Choroid plexus epithelial cell (primary cell): ENCODE data around the gene BAZ2B.

ENCODE experiments used
- DNase-seq: peaks from one replicate; pipeline ENCODE4 v3.0.0-alpha.2; 2010; ENCODE audit warnings: low read depth
- H3K4me3 ChIP-seq: 2 replicates; pipeline ENCODE4 v1.5.1; 2011; ENCODE audit warnings: low read depth, mild to moderate bottlenecking, control low read depth, low read length, moderate library complexity
- TF ChIP-seq, protein P1 (sequence below): conservative IDR thresholded peaks from 2 replicates; pipeline ENCODE4 v1.5.1; 2011; ENCODE audit warnings: low read depth, mild to moderate bottlenecking, control low read depth, inconsistent platforms, low read length, moderate library complexity

The BAZ2B gene

DNA sequence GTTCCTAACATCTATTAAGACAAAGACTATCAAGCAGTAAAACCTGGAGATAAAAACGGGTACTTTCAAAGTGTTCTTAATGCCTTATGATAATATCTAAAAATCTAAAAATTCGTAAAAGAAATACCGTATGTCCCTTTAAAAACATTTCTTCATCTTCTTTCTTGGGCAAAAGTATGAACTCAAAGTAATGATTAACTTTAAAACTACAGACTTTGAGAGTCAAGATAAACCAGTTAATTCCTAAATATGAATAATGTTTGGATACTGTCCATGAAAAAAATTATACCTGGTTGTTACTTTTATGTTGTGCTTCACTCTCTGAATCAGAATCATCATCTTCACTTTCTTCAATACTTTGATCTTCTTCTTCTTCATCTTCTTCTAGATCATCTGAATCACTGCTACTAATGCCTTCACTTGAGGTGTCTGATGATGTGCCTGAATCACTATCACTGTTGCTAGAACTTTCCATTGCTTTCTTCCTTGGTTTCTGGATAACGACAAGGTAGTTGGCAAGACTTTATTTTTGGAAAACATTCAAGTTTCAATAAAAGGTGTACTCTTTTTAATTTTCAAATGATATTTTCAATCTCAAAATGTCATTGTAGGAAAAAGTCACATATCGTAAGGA is 177.5 kb downstream of the BAZ2B start:
- DNase-seq: no peak
- TF ChIP-seq, protein P1, sequence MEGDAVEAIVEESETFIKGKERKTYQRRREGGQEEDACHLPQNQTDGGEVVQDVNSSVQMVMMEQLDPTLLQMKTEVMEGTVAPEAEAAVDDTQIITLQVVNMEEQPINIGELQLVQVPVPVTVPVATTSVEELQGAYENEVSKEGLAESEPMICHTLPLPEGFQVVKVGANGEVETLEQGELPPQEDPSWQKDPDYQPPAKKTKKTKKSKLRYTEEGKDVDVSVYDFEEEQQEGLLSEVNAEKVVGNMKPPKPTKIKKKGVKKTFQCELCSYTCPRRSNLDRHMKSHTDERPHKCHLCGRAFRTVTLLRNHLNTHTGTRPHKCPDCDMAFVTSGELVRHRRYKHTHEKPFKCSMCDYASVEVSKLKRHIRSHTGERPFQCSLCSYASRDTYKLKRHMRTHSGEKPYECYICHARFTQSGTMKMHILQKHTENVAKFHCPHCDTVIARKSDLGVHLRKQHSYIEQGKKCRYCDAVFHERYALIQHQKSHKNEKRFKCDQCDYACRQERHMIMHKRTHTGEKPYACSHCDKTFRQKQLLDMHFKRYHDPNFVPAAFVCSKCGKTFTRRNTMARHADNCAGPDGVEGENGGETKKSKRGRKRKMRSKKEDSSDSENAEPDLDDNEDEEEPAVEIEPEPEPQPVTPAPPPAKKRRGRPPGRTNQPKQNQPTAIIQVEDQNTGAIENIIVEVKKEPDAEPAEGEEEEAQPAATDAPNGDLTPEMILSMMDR: no peak
- H3K4me3 ChIP-seq: no peak overlapping the region

DNA sequence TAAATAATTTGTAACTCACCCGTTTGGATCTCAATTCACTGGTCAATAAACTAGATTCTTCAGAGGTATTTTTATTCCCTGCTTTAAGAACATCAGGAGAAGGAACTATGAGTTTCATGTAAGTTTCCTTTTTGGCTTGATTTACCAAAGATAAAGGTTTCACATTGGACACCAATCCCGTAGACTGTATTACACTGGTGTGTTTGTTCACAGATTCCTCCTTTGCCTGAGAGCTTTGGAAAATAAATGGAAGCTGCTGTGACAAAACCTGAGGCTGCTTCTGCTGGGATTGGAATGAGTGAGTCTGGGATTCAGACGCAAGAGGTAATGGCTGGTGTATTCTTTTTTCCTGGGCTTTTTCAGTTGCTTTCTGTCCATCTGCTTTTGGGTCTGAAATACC is 178.1 kb downstream of the BAZ2B start:
- TF ChIP-seq, protein P1: no peak
- DNase-seq: no peak
- no peak overlapping the region for H3K4me3 ChIP-seq

DNA sequence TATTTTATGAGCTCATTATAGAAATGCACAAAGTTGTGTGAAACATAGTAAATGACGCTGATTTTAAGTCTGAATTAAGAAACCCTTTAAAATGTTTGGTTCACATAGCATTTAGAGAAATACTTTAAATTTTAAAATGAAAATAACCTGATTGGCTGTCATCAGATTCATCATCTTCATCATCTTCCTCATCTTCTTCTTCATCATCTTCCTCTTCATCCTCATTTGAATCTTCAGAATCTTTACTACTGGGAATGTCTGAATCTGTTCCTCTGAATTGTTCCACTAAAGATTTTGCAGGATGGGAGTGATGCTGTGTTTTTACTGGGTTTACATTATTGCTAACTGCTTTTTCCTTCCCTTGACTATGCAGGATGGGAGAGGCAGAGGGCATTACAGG is 183.7 kb downstream of the BAZ2B start:
- no peak for DNase-seq
- H3K4me3 ChIP-seq: no peak overlapping the region
- TF ChIP-seq, protein P1: no peak

DNA sequence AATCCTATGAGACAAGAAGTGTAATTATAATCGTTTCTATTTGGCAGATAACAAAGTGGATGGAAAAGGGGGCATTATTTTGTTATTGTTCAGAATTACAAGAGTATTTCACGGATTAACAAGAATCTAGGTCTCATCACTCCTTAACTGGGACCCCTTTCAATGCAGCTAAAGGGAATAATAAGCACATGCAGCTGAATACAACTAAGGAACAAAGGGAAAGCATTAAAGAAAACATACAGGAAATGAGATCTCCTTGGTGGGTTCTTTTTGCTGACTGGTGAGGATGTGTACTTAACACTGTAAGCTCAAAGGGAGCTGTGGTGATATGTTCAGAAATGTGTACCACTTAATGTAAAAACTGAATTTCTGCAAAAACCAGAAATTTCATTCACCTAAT is 189.3 kb downstream of the BAZ2B start:
- no peak overlapping the region for H3K4me3 ChIP-seq
- TF ChIP-seq, protein P1: no peak
- no peak for DNase-seq

DNA sequence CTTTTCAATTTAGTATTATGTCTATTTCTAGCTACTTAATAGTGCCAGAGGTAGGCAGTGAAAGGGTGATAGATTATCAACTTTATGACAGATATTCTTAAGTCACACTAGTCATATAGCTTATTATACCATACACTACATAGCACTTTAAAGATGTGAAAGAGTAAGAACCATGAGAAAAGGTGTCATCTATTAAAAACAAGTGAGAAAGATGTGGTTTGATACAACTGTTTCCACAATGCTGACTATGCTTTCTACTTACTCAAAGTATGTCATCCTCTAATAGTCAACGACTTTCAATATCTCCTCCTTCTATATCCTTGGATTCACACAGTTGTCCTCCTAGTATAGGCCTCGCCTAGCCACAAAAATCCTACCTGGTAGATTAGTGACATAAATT is 196.9 kb downstream of the BAZ2B start:
- no peak for DNase-seq
- TF ChIP-seq, protein P1: no peak
- H3K4me3 ChIP-seq: no peak overlapping the region

DNA sequence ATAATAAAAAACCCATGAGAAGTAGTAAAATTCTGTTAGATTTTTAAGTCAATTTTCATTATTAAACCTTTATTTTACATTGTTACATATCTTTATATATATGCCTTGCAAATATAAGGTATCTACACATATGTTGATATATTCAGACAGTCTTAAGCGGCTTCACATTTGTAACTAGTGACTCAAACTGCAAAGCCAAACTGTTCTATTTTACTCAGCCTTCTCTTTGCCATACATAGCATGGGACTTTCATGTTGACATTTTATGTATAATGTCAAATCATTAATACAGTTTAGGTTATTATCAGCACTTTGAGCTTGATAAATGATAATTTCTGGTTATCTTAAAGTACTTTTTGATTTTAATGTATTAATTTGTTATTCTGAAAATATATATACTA is 204.9 kb downstream of the BAZ2B start:
- H3K4me3 ChIP-seq: no peak overlapping the region
- TF ChIP-seq, protein P1: no peak
- DNase-seq: no peak

DNA sequence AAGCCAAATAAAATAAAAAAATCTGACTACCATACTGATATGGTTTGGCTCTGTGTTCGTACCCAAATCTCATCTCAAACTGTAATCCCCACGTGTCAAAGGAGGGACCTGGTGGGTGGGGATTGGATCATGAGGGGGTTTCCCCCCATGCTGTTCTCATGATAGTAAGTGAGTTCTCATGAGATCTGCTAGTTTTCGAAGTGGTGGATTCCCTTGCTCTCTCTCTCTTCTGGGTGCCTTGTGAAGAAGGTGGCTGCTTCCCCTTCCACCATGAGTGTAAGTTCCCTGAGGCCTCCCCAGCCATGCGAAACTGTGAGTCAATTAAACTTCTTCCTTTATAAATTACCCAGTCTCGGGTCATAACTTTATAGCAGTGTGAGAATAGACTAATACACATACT is 206.1 kb downstream of the BAZ2B start:
- TF ChIP-seq, protein P1: no peak

More for the DNA sequence above, 206.1 kb downstream of the BAZ2B start:
- DNase-seq: no peak
- H3K4me3 ChIP-seq: no peak overlapping the region
